ENCODE measurements around the gene MZT2A.
"Not testable (repeated sequence)": the region's sequence is repeated elsewhere in the genome, so short reads cannot be mapped to it uniquely, and the experiment has no call there.

GRCh38 chr2:131519871-131520470 is 27.8 kb upstream of the MZT2A start:
- TF ChIP-seq CTCF (conservative IDR thresholded peaks at IDR 0.05; ENCODE audit: low read length); EZH2phosphoT487 (IDR thresholded peaks at IDR 0.05; ENCODE audit: borderline replicate concordance): not testable (repeated sequence)

All from Loucy (cell line).